HepG2 (cell line): ENCODE results near the gene TK2. TPM values are rescaled to one million over a fixed set of nuclear protein-coding genes. Genes with fewer than 3 reads are reported as not detected.

ENCODE experiments used
- CEBPB ChIP-seq: IDR thresholded peaks from 2 replicates; pipeline ENCODE4 v1.6.1; 2011; ENCODE audit warnings: low read depth, low read length, improper control_type of control experiment, borderline replicate concordance
- CREM ChIP-seq, 2 experiments: sonication (generic) in 1 of 2; formaldehyde crosslinking in 1 of 2; IDR thresholded peaks; 2 replicates each; pipeline versions ENCODE4 v1.4.0 to v1.6.1; 2016 to 2020; ENCODE audit warnings: antibody characterized with exemption in 1 of 2, mild to moderate bottlenecking in 1 of 2, missing genetic modification reagents in 1 of 2
- EZH2 ChIP-seq: conservative IDR thresholded peaks from 2 replicates; pipeline ENCODE4 v1.6.1; 2012; ENCODE audit warnings: mild to moderate bottlenecking, low read depth, low read length, moderate library complexity
- GTF3A ChIP-seq: sonication (generic); formaldehyde crosslinking; conservative IDR thresholded peaks from 2 replicates; pipeline ENCODE4 v1.4.0; 2020; ENCODE audit warnings: mild to moderate bottlenecking, missing genetic modification reagents
- HNRNPL ChIP-seq: fragments of 200-400 bp; formaldehyde crosslinking; IDR thresholded peaks from 2 replicates; pipeline ENCODE4 v1.6.1; 2017; ENCODE audit warnings: mild to moderate bottlenecking, low read depth, low read length
- MBD4 ChIP-seq: IDR thresholded peaks from 2 replicates; pipeline ENCODE4 v1.6.1; 2012; ENCODE audit warnings: low read length, inconsistent platforms, borderline replicate concordance
- MYC ChIP-seq: sonication (generic); formaldehyde crosslinking; IDR thresholded peaks from 2 replicates; pipeline ENCODE4 v1.9.0; 2021; ENCODE audit warnings: missing genetic modification reagents, borderline replicate concordance
- NFATC3 ChIP-seq: sonication (generic); formaldehyde crosslinking; IDR thresholded peaks from 2 replicates; pipeline ENCODE4 v1.5.1; 2020; ENCODE audit warnings: mild to moderate bottlenecking, missing genetic modification reagents
- NPAS2 ChIP-seq: sonication (generic); formaldehyde crosslinking; IDR thresholded peaks from 2 replicates; pipeline ENCODE4 v1.8.0; 2022; ENCODE audit warnings: mild to moderate bottlenecking, missing genetic modification reagents, borderline replicate concordance
- PAF1 ChIP-seq: IDR thresholded peaks from 2 replicates; pipeline ENCODE4 v1.6.1; 2016; ENCODE audit warnings: missing genetic modification reagents, missing compliant biosample characterization
- STAG1 ChIP-seq: sonication (generic); formaldehyde crosslinking; IDR thresholded peaks from 2 replicates; pipeline ENCODE4 v1.4.0; 2020; ENCODE audit warnings: missing genetic modification reagents
- ZBTB1 ChIP-seq: sonication (generic); formaldehyde crosslinking; IDR thresholded peaks from 2 replicates; pipeline ENCODE4 v1.4.0; 2020; ENCODE audit warnings: missing genetic modification reagents, borderline replicate concordance
- ZNF180 ChIP-seq: sonication (generic); formaldehyde crosslinking; IDR thresholded peaks from 2 replicates; pipeline ENCODE4 v1.4.0; 2020; ENCODE audit warnings: low read depth, missing genetic modification reagents, borderline replicate concordance
- ZNF207 ChIP-seq: fragments of 450-650 bp; IDR thresholded peaks from 2 replicates; pipeline ENCODE4 v1.6.1; 2016; ENCODE audit warnings: antibody characterized with exemption, borderline replicate concordance
- ZNF331 ChIP-seq: sonication (generic); formaldehyde crosslinking; IDR thresholded peaks from 2 replicates; pipeline ENCODE4 v1.4.0; 2020; ENCODE audit warnings: missing genetic modification reagents
- ZNF598 ChIP-seq: sonication (generic); formaldehyde crosslinking; IDR thresholded peaks from 2 replicates; pipeline ENCODE4 v1.5.1; 2020; ENCODE audit warnings: mild to moderate bottlenecking, missing genetic modification reagents, borderline replicate concordance
- polyA plus RNA-seq, 8 experiments: library from polyadenylated mRNA; depleted of rRNA in 3 of 8; stranded (reverse) in 7 of 8; unstranded in 1 of 8; fragments of >200 nt; fragmentation: Illumina TruSeq in 4 of 8; extraction: Trizol in 4 of 8; gene quantifications; 2 replicates each; pipeline versions ENCODE4 v1.2.1 to v1.2.3, GENCODE V29; 2011 to 2016; ENCODE audit warnings: low read depth in 4 of 8, missing spikeins in 1 of 8, mixed read lengths in 1 of 8; ENCODE audit not compliant: insufficient read depth in 1 of 8
- total RNA-seq, 5 experiments: library from RNA; depleted of rRNA; stranded (reverse); fragments of >200 nt; fragmentation: Illumina TruSeq; extraction: Trizol; gene quantifications; 2 replicates each; pipeline ENCODE4 v1.2.3, GENCODE V29; 2016; ENCODE audit warnings: low read depth in 1 of 5
- TF ChIP-seq, protein P1 (sequence below): IDR thresholded peaks from 2 replicates; pipeline ENCODE4 v1.6.1; 2016; ENCODE audit warnings: missing compliant biosample characterization, missing genetic modification reagents, borderline replicate concordance
- TF ChIP-seq, protein P2 (sequence below): sonication (generic); formaldehyde crosslinking; IDR thresholded peaks from 2 replicates; pipeline ENCODE4 v1.5.0; 2020; ENCODE audit warnings: mild to moderate bottlenecking, low read depth, missing genetic modification reagents, borderline replicate concordance
- TF ChIP-seq, protein P3 (sequence below), 2 experiments: fragments of 450-650 bp in 1 of 2; sonication (generic) in 1 of 2; formaldehyde crosslinking in 1 of 2; IDR thresholded peaks; 2 replicates each; pipeline versions ENCODE4 v1.6.1 to v1.8.0; 2016 to 2022; ENCODE audit warnings: antibody characterized with exemption in 1 of 2, mild to moderate bottlenecking in 1 of 2, missing genetic modification reagents in 1 of 2

TK2 gene
- total and polyA plus RNA-seq, 2 of the 13 experiments (the other 11 are each of a cell fraction or from before 2014, with no cell fraction given): 18.7 to 21.0 TPM

DNA sequence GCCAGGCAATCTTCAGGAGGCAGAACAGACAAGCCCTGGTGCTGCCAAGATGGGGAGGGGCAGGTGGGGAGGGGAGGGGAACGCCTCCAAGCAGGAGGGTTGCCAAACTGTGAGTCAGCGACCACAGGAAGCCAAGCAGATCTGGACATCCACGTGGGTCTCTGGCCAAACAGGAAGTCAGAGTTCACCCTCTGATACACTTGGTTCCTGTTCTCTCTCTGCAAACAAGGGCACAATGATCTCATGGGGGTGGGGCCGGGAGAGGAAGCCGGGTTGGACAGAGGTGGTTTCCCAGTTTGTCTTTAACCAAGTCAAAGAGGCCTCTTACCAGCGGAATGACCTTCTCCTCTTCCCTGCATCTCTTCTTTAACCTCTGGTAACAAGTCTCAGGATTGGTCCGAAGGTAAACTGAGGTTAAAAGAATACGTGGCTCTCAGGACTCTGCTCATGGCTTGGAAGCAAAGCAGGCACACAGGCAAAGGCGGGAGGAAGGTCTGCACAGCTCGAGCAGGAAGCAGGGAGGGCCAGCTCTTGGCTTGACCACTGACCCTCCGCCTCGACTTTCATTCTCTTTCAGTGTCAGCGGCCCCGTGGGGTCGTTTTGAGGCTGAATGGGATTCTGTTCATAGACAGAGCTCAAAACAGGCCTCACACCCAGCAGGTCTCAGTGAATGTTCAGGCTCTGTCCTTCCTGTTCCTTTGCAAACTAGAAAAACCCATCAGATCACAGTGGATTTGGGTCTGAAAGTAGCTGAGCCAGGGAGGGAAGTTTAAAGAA lies 32.9 kb downstream of the TK2 start (continued):
- TF ChIP-seq, protein P1, sequence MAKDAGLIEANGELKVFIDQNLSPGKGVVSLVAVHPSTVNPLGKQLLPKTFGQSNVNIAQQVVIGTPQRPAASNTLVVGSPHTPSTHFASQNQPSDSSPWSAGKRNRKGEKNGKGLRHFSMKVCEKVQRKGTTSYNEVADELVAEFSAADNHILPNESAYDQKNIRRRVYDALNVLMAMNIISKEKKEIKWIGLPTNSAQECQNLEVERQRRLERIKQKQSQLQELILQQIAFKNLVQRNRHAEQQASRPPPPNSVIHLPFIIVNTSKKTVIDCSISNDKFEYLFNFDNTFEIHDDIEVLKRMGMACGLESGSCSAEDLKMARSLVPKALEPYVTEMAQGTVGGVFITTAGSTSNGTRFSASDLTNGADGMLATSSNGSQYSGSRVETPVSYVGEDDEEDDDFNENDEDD (CRISPR knock-in tag): peak; percentile 81
- TF ChIP-seq PAF1 (no peak; the same call in 1 of the 2 replicates), ZNF207 (no peak), HNRNPL (peak; percentile 71; the same call in 1 of the 2 replicates), ZNF331 (CRISPR knock-in tag) (peak; percentile 87), NPAS2 (no peak), ZBTB1 (CRISPR knock-in tag) (no peak), MYC (CRISPR knock-in tag) (peak; percentile 97; the same call in 1 of the 2 replicates), ZNF180 (CRISPR knock-in tag) (no peak), EZH2 (no peak), ZNF598 (CRISPR knock-in tag) (no peak; the same call in 1 of the 2 replicates), MBD4 (no peak), GTF3A (CRISPR knock-in tag) (no peak), NFATC3 (CRISPR knock-in tag) (no peak), CREM (IDR thresholded peaks at IDR 0.05) (peak; percentile 82), CREM (CRISPR knock-in tag; IDR thresholded peaks at IDR 0.05) (no peak), CEBPB (peak; percentile 70; the same call in 1 of the 2 replicates), STAG1 (CRISPR knock-in tag) (peak; percentile 2; the same call in 1 of the 2 replicates)
- TF ChIP-seq, protein P2, sequence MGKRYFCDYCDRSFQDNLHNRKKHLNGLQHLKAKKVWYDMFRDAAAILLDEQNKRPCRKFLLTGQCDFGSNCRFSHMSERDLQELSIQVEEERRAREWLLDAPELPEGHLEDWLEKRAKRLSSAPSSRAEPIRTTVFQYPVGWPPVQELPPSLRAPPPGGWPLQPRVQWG (CRISPR knock-in tag): no peak
- TF ChIP-seq, protein P3, sequence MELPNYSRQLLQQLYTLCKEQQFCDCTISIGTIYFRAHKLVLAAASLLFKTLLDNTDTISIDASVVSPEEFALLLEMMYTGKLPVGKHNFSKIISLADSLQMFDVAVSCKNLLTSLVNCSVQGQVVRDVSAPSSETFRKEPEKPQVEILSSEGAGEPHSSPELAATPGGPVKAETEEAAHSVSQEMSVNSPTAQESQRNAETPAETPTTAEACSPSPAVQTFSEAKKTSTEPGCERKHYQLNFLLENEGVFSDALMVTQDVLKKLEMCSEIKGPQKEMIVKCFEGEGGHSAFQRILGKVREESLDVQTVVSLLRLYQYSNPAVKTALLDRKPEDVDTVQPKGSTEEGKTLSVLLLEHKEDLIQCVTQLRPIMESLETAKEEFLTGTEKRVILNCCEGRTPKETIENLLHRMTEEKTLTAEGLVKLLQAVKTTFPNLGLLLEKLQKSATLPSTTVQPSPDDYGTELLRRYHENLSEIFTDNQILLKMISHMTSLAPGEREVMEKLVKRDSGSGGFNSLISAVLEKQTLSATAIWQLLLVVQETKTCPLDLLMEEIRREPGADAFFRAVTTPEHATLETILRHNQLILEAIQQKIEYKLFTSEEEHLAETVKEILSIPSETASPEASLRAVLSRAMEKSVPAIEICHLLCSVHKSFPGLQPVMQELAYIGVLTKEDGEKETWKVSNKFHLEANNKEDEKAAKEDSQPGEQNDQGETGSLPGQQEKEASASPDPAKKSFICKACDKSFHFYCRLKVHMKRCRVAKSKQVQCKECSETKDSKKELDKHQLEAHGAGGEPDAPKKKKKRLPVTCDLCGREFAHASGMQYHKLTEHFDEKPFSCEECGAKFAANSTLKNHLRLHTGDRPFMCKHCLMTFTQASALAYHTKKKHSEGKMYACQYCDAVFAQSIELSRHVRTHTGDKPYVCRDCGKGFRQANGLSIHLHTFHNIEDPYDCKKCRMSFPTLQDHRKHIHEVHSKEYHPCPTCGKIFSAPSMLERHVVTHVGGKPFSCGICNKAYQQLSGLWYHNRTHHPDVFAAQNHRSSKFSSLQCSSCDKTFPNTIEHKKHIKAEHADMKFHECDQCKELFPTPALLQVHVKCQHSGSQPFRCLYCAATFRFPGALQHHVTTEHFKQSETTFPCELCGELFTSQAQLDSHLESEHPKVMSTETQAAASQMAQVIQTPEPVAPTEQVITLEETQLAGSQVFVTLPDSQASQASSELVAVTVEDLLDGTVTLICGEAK (IDR thresholded peaks at IDR 0.05): no peak
- TF ChIP-seq, protein P3 (CRISPR knock-in tag; IDR thresholded peaks at IDR 0.05): no peak; the same call in none of the 2 replicates
